GM13977 (cell line): Measurements from ENCODE around the gene PTPN7.

ENCODE experiments used
- DNase-seq: peaks from one replicate; pipeline ENCODE4 v3.0.0; 2012; ENCODE audit warnings: low spot score
- CTCF ChIP-seq: IDR thresholded peaks from 2 replicates; pipeline ENCODE4 v1.5.1; 2012; ENCODE audit warnings: mild to moderate bottlenecking, control low read depth; ENCODE audit not compliant: insufficient read depth; ENCODE audit errors: extremely low read depth, missing control alignments
- in situ Hi-C: fragments of 300-500 bp; cut with MboI; formaldehyde crosslinking; loops from one replicate; pipeline ENCODE4 v1.12.0; 2022; ENCODE audit warnings: low sequenced_read_pairs, low pct_unique_long_range_greater_than_20kb, mixed read lengths, inconsistent platforms; ENCODE audit not compliant: unreplicated experiment

PTPN7 gene

GRCh38 chr1:202162047-202162417, 1.6 kb upstream of the PTPN7 start:
- in situ Hi-C loops: no loop called here
- TF ChIP-seq CTCF: no peak
- peak; percentile 63 for DNase-seq

DNA sequence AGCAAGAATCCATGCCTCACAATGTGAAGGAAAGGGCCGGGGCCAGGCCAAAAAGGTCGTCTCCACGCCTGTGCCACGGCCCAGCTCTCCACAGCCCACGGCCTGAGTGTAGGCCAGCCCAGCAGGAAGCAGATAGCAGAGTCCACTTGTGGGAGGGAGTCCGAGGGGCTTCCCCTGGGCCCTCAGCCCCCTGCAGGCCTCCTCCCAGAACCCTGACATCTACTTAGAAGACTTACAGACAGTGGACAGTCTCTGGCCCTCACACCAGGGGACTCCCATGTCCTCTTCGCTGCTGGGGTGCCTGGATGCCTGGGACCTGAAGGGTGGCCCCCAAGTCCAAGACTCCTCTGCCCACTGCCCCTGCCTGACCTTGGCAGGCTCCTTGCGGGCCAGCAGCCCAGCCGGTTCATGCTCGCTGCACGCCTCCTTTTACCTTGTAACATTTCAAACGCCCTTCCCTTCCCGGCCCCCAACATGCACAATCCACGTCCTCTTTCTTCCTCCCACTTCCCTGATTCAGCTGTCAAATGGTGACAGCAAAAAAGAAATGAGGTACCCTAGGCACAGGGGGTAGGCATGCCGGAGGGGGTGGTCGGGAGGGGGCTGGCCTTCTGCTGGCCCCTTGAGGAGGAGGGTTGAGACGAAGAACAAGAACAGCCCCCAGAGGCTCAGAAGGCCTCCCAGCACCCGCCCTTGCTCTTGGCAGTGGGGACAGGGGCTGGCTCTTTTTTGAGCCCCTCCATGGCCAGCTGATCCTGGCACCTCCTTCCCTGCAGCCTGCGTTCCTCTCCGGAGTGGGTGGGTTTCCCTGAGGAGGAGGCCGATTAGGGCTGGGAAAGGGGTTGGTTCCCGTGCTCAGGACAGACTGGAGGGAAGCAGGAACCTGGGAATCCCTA, 997 bp upstream of the PTPN7 start:
- in situ Hi-C loops: no loop called here
- no peak for TF ChIP-seq CTCF
- no peak for DNase-seq

DNA sequence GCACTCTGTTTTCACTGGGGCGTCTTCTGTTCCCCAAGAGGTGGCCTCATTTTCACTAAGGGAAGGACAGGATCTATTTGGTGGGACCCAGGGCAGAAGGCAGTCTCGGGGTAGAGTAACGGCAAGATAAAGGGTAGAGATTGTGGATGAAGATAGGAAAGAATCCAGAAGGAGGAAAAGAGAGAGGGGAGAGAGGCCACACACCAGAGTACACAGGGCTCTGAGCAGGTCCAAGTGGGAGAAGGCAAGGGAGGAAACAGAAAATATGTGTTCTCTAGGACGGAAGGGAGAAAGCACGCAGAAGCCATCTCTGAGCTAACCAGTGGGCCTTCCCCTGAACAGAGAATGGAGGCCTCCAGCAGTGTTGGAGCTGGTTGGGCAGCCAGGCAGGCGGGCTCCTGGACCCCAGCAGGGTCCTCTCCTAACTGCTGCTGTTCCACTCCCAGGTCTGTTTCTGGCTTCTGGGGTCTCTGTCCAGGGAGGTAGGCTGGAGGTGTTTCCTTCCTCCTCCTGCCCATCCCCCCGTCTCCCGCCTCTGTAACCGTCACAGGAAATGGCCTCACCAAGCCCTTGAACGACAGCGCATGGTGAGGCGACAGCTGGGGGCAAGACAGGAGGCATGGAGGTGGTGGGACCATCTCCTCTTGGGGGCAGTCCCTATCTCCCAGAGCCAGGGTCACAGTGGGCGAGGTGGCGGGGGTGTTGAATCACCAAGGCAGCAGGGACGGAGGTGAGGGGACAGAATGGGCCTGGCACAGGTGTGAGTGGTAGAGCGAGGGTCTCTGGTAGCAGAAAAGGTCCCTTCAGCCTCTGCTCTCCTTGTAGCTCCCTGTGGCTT, 649 bp downstream of the PTPN7 start:
- peak; percentile 57 for DNase-seq
- in situ Hi-C loops: no loop called here

GRCh38 chr1:202158810-202159533, 1.4 kb downstream of the PTPN7 start:
- peak; percentile 67 for TF ChIP-seq CTCF
- DNase-seq: no peak
- in situ Hi-C loops: no loop called here

More for the DNA sequence above, 649 bp downstream of the PTPN7 start:
- no peak for TF ChIP-seq CTCF

DNA sequence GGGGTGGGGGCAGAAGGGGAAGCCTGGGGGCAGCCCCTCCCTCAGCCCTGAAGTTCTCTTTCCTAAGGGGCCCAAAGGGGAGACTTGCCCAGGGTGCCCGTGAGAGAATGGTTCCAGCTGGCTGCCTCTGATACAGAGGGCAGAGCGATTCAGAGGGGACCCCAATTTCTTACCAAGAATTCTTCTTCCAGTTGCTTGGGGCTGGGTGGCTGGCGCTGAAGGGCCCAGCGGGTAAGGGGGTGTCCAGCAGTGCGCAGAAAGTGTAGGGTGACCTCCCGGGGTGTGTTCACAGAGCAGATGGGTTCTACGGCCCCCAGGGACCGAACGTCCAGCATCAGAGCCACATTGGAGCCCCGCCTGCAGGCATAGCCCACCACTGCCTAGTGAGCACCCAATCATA, 2.5 kb downstream of the PTPN7 start:
- in situ Hi-C loops: no loop called here
- DNase-seq: no peak
- TF ChIP-seq CTCF: no peak

- no peak for DNase-seq
- TF ChIP-seq CTCF: no peak
- in situ Hi-C loops: no loop called here
Observed at GRCh38 chr1:202156590-202156989, 3.8 kb downstream of the PTPN7 start.
